Stimulated activated CD4-positive, alpha-beta T cell treated with anti-CD3 and anti-CD28 coated beads, Interleukin-1b, Interleukin-23, amount 100 ng/mL, for 24 hours (primary cell): Measurements from ENCODE around the gene DENND1A.

Experiments used
- DNase-seq, 4 experiments: peaks; one replicate each; pipeline ENCODE4 v3.0.0-alpha.2; 2020; ENCODE audit warnings: low read depth in 4 of 4, low spot score in 1 of 4

Gene DENND1A

DNA sequence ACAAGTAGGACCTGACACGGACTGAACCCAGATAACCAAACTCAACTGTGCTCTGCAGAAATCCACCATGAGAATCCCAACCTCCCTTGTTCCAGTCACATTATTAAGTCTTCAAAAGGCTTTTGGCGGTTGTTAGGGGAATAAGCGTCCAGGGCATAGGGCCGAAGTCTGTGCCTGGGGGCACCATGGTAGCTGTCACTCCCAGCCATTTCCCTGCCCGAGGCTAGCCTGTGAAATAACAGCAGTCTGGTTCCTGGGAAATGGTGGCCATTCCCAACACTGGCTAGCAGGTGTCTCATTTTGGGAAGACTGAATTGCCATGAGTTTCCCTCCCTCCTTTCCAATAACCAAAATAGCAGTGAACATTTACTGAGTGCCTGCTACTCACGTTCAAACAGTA lies 451.8 kb downstream of the DENND1A start:
- no peak for DNase-seq

DNA sequence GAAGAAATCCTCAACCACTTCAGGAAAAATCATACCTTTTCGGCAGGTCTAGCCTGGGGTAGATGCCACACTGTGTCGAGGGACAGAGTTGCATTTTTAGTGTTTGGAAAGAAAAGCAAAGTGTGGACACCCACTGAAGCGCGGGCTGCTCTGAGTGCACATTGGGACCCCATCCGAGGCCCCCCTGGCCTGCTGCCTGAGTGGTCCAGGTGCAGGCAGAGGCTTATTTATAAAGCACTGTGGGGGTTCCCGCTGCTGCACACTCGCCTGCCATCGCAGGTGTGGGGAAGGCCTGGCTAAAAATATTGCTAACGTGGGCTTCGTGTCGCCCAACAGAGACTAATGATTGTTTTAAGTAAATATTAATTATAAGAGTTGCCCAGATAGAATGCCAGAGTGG lies 454.5 kb downstream of the DENND1A start:
- DNase-seq: no peak

DNA sequence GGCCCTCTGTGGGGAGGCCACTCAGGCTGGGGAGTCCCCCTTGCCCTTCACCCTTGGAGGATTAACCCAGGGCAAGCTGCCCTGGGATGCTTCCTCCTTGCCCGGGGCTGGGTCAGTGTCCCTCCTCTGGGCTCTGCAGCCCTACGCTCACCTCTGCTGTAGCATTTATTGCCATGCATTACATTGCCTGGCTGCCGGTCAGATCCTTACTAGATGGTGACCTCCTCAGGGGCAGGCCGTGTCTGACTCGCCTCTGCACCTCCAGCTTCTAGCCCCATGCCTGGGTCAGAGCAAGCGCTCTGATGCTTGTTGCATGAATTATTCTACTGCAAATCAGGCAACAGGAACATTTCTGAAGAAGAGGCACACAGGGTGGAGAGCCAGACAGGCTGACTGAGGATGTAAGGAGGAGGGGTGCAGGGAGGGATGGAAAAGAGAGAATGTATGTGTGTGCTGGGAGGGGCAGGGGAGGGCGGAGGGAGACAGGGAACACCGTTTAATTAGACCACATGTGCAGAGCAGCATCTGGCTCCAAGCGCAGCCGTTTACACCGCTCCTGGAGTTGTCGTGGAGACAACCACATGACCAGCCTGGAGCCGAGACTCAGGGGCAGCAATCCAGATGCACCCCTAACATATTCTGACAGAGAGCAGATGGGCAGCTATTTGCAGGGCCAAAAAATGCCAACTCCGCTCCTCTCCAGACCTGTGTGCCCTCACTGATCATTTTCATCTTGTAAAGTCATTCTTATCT lies 456.9 kb downstream of the DENND1A start:
- no peak for DNase-seq

DNA sequence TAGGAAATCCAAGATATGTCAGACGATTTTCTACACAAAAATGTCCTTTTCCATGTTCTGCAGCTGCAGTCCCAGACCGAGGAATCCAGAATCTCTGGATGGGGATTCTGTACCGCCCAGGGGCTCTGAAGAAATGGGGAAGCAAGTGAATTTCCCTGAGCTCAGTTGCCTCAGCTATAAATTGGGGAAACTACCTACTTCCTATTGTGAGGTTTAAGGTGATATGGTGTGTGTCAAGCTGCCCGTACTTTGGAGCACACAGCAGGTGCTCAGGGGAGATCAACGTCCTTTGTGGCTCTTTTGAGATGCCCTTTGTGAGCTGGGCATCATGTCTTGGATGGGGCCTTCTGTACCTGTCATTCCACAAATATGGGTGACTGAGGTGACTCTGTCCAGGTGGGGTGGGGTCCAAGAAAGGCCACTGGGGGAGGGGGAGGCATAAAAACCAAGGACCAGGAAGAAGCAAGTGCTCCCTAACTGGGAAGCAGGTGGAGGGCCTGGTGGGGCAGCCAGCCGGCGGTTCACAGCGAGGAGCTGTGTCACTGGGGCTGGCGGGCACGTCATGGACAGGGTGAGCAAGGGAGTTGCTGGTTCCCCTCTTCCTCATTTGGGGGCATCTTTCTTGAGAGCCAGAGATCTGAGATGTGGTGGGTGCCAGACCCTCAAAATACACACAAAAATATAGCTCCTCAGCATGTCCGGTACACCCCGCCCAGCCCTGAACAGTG lies 457.9 kb downstream of the DENND1A start:
- no peak for DNase-seq

DNA sequence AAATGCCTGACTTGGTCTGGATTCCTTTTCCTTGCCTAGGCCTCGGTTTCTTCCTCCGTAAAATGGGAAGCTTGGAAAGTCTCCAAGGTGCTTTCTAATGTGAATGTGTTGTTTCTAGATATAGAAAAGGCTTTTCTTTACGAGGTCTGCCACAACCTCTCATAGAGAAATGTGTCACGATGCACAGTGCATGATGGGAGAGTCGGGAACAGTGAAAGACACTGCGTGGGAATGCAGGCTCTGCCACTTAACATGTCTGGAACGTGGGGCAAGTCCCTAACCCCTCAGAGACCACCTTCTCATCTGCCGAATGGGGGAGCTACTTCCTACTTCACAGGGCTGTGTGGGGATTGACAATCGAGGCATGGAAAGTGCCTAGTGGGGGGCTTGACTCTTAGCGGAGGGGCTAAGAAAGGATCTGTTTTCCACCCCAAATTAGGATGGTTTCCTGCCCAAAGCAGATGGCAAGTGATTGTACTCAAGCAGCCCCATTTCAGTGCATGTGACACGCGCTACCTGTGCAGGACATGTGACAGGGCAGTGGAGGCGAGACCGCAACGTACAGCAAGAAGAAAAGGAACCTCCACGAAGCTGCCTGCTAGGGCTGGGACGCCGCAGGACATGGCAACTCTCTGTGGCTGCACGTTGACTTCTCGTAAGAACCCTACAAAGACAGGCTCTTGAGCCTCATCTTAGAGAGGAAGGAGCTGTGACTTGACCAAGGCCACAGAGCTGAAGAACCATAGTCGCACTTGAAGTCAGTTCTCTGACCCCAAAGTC lies 458.7 kb downstream of the DENND1A start:
- DNase-seq: no peak

DNA sequence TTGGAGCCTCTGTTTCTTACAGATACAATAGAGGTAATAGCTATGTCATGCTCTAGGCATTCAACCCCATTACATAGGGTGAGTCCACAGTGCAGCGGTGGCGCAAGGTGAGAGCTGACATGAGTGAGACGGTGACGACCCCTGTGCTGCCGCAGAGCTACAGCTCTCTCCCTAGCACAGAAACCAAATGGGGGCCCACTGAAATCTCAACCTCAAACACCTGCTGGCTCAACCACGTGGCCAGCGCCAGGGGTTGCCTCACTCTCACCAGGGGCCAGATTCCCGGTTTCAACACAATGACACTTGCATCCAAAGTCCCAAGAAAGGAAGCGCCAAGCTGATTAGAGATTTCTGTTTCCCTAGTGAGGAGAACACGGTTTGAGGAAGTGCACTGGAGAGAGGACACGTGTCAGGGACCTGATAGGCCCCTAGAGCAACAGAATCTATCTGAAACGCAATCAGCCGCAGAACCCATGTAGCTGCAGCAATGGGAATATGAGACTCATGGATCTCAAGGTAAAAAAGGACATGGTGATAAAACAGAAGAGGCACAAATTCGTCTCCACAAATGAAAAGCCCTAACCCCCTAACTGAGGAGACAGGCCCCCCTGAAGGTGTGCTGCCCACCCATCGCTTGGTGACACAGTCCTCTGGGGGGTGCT lies 459.7 kb downstream of the DENND1A start:
- no peak for DNase-seq

DNA sequence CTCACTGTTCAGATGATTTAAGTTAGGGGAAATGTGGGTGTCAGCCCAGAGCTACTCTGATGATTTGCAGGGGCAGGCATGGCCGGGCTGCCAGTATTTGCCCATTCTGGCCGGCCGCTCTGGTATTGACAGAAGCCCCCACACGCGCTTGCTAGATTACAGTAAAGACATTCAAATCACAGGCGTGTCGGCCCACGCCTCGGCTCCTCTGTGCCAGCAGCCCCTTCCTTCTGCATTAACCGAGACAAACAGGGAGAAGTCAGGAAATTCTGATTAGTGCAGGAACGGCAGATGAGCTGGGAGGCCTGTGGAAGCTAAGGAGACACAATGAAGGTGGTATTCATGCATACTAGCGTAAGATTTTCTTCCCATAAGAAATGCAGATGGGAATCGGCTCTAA lies 460.6 kb downstream of the DENND1A start:
- DNase-seq: no peak

DNA sequence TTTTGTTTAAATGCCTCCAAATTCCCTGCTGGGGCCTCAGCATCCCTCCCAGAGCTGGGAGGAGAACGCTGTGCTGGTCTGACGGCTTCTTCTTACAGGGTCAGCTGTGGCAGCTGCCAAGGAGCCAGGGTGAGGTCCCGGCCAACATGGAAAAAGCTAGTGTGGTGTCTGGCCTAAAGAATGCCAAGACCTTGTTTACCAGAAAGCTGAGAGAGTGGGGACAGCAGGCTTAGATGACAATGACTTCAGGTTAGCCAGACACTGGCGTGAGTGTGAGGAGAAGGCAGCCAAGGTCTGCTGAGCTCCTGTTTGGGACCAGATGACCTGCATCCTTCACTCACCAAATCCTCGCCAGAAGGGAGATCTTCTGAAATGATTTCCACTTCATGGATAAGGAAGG lies 461.4 kb downstream of the DENND1A start:
- DNase-seq: no peak

DNA sequence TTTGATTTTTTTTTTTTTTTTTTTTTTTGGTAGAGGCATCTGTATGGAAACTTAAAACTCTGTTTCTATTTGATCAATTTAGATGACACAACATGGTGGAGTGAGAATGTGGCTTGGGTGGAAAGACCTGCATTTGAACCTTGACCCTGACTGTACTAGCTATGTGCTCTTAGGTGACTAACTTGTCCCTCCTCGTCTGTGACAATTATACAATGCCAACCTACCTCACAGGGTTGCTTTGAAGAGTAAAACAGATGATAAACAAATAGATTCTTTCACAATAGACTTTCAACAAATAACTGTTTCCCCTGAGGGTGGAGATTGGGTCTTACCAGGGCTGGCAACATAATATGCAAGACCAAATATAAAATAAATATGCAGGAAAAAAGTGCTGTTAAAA lies 464.6 kb downstream of the DENND1A start:
- DNase-seq: no peak

DNA sequence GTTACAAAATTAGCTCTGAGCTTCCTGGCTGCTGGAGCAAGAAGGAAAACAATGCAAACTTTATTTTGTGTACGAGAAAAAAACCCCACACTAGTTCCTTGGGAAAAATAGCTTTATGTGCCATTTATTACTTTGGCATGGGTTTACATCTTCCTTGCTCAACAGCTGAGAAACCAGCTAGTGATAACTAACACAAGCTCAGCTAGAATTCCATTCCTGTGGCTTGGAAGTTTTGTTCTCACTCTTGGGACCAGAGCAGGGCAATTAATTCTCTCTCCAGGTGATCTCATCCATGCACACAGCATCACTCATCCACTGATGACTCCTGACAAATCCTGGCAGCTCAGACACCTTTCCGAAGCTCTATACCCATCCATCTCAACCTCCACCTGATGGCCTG lies 469.8 kb downstream of the DENND1A start:
- DNase-seq: no peak

DNA sequence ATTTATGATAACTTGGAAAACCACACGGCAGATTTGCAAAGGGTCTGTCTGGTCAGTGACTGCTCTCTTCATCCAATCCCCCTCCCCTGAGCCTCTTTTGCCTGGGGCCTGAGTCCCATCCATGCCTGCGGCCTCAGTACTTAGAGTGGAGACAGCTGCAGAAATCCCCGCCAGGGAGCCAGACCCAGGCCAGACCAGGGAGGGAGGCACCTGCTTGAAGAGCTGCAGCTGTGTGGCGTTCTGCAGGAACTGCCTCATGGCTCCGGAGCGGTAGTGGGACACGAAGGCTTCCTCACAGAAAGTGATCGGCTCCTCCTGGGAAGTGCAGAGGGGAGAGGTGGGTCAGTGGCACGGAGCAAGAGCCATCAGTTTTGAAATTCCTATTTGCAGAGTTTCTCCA lies 472.3 kb downstream of the DENND1A start:
- no peak for DNase-seq

DNA sequence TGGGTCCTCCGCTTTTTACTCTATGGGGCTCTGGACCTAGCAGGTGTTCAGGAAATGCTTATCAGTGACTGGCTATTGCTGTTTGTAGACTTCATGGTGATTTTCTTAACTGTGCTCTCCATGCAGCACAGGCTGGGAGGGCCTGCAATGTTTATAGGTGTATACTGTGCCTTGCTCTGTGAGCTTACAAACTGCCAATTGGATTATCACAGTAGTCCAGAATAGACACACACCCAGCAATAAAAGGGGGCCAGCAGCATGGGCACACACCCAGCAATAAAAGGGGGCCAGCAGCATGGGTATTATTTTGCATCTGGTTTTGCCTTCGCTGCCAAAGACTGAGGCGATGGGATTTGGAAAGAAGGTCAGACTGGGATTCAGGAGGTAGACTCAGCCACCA lies 473.9 kb downstream of the DENND1A start:
- no peak for DNase-seq

DNA sequence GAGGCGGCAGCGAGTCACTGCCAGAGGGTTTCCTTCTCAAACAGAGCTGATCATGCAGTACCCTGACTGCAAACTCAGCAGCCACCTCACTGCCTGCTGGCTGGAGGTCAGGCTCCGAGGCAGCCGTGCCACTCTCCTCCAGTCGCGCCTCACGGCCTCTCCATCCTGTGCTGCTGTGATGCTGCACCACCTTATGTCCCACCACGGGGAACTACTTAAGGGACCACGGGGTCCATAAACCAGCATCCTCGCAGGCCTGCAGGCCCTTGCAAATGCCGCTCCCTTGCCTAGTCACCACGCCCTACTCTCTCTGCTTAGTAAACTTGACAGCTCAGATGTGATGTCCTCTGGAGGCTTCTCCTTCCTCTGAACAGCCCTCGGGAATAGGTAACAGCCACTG lies 474.7 kb downstream of the DENND1A start:
- DNase-seq: no peak

DNA sequence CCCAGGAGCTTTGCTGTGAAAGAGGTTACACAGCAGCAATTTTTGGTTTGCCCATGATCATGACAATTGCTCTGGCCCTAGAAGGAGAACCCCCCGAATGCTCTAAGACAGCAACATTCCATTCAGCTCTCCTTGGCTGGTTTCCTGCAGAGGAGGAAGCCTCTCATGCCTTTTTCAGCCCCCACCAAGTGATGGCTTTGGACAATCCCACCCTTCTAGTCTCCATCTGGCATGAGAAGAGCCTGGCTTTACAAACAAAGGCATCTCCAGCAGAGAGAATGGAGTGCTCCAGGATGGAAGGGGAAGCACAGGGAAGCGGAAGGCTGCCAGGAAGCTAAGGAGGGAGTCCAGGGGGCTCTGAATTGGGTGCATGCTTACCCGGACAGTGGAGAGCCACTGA lies 475.6 kb downstream of the DENND1A start:
- no peak for DNase-seq

DNA sequence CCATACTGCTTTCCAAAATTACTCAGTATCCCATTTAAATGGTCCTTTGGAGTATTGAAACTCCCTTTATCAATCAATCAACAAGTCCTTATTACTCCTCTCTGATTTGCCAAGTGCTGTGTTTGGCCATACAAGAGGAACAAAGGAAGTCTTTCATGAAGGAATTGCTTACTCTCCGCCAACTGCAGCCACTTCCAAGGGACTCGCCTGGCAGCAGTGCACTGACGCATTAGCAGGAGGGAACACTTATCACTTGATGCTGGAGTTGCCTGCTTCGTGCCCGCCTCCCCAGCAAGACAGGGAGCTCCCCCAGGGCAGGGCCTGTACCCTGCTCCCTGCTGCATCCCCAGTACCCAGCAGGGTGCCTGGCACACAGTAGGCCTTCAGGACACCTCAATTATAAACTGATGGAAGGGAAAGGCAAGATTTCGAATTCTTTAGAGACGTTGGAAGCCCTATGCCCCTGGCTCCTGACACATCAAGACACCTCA lies 476.1 kb downstream of the DENND1A start:
- DNase-seq: no peak

DNA sequence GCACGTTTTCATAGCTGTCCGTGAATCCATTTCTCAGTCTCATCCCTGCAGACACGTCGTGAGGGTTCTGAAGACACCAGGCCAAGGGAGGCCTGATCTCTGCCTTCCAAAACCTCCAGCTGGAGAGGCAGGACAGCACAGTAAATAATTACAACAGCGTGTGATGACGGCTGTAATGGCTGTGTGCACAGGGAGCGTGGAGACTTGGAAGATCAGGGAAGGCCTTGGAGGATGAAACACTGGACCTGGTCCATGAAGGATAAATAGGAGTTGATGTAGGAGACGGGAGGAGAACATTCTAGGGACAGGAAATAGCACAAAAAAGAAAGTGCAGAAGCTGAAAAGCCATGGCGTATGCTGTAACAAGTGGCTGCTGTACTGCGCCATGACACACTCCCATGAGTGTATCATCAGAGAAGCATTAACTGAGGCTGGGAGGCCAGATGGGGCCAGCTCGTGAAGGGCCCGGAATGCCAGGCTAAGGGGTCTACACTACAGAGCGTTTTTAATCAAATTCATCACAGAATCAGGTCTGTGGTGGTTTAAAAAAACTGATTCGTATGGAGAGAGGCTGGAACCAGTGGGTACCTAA lies 476.8 kb downstream of the DENND1A start:
- no peak for DNase-seq

DNA sequence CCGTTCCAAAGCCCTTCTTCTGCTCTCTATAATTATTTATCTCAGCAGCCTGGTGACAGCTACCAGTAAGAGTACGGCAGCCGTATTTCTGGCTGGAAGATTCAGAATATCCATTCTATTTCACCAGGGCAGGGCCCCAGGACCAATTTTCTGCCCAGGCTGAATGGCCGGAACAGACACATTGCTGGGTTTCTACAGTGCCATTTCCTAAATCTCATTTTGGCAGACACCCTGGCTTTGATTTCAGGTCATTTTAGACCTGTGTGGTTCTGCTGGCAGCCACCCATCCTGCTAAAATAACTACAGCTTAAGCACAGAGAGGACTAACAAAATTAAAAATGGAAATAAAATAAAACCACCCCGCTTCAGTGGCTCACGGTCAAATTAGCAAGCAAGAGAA lies 478.9 kb downstream of the DENND1A start:
- no peak for DNase-seq

DNA sequence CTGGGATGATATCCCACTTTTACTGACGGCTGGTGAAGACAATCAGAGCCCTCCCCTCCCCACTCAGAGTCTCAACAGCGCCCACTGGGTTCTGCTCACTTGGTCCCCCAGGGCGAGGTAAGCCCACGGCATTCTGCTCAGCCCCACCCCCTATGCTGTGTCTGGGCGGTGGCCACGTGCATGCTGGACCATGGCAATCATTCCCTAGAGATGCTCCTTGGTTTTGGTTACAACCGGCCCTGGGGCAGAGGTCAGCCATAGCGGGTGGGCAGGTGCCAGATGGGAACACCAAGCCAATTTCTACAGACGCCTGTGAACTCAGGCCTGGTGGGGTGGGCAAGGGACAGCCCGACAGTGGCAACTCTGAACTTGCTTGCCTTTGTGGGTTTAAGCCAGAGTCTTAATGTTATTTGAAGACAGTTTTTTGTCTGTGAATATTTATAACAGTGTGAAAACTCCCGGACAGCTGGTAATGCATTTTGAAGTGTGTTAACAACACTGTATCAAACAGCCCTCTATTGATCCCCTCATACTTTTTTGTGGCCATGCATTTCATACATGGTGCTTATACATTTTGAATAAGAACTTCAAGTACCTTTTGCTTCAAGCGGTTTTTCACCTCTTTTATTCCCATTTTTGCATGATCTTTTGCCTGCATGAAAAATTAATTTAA lies 479.7 kb downstream of the DENND1A start:
- no peak for DNase-seq

DNA sequence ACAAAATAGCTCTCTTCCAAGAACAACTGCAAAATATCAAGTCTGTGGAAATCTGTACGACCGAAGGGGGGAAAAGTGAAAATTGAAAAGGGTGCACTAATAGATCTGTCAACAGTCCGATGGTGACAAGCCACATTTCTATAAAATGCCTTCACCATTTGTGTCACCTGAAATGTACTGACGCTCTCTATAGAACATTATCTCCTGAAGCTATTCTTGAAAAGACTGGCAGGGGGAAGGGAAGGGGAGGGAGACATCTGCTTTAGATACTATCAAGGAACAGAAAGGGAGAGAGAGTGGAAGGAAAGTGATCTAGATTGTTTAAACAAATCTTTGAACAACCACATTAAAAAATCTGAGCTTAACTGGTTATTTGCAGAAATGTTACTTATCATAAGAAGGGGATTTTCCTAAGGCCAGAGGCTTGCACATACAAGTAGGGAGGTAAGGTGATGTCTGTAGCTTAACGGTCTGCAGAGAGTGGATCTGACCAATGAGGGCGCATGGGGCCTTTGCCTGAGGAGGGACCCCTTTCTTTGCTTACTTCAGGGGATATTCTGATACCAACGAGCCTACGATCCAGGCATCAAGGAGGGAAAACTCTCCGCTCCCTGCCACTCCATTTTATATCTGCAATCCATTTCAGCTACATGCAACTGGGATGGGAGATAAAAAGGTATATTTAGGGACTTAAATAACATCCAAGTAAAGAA lies 481.8 kb downstream of the DENND1A start:
- no peak for DNase-seq
